GM12878 (cell line): ENCODE data around the gene COX6A2. TPM values are rescaled to one million over a fixed set of nuclear protein-coding genes. Genes with fewer than 3 reads are reported as not detected.

ENCODE experiments used
- ATAC-seq: fragments of 200-7000 bp; cut with Tn5 transposase; 3 replicates; pipeline ENCODE4 v1.9.1; 2020; ENCODE audit warnings: mild to moderate bottlenecking, moderate library complexity
- BruUV-seq: library from RNA; stranded (reverse); fragments of 400-500 nt; replicated peaks from 2 replicates; lab custom pipeline; 2021; lab: Mats Ljungman, UMichigan
- CTCF ChIA-PET: fragments of 300-600 bp; sonication (Branson Sonifier 250); formaldehyde crosslinking; extraction: SDS; loops from one replicate; lab custom pipeline; 2021; ENCODE audit warnings: inconsistent platforms; lab: Yijun Ruan, JAX
- POLR2A ChIA-PET: fragments of 350-600 bp; formaldehyde crosslinking; extraction: SDS; loops from one replicate; lab custom pipeline; 2021; ENCODE audit warnings: inconsistent platforms; lab: Charles Lee
- RAD21 ChIA-PET: fragments of 300-600 bp; sonication (Branson Sonifier 250); formaldehyde crosslinking; loops from one replicate; lab custom pipeline; 2023; ENCODE audit warnings: antibody characterized with exemption; ENCODE audit not compliant: unreplicated experiment; lab: Charles Lee
- SMC1A ChIA-PET: fragments of 300-600 bp; sonication (Branson Sonifier 250); formaldehyde crosslinking; loops from one replicate; lab custom pipeline; 2023; ENCODE audit not compliant: unreplicated experiment, uncharacterized antibody; lab: Charles Lee
- DNase-seq: peaks from one replicate; pipeline ENCODE4 v3.0.0-alpha.2; 2011; ENCODE audit warnings: low read depth, low spot score
- FAIRE-seq: peaks from 3 replicates; lab custom pipeline; 2011; peaks lifted over from hg19 to GRCh38; lab: Jason Lieb, UNC
- H2AFZ ChIP-seq: 2 replicates; pipeline ENCODE4 v1.6.0; 2011; ENCODE audit warnings: low read depth, low read length, control low read depth; ENCODE audit not compliant: control insufficient read depth
- H3K27ac ChIP-seq: 2 replicates; pipeline ENCODE4 v1.5.1; 2011; ENCODE audit warnings: control low read depth; ENCODE audit not compliant: control insufficient read depth, insufficient read depth
- H3K27me3 ChIP-seq, 2 experiments: replicated peaks in 1 of 2; 2 replicates each; pipeline versions ENCODE4 v1.6.0 to v1.6.1; 2011; ENCODE audit warnings: low read length in 1 of 2; ENCODE audit not compliant: control insufficient read depth in 2 of 2, insufficient read depth in 2 of 2
- H3K36me3 ChIP-seq, 2 experiments: 2 replicates each; pipeline ENCODE4 v1.5.1; 2011; ENCODE audit warnings: low read length in 1 of 2; ENCODE audit not compliant: control insufficient read depth in 2 of 2, insufficient read depth in 2 of 2
- H3K4me1 ChIP-seq: 2 replicates; pipeline ENCODE4 v1.6.1; 2011; ENCODE audit warnings: mild to moderate bottlenecking, low read length, moderate library complexity, mixed read lengths; ENCODE audit not compliant: control insufficient read depth, insufficient read depth
- H3K4me2 ChIP-seq: 2 replicates; pipeline ENCODE4 v1.6.0; 2011; ENCODE audit warnings: control low read depth; ENCODE audit not compliant: control insufficient read depth, insufficient read depth
- H3K4me3 ChIP-seq: fragments of 200-600 bp; sonication (generic); 2 replicates; pipeline ENCODE4 v1.5.1; 2016
- H3K79me2 ChIP-seq: 2 replicates; pipeline ENCODE4 v1.6.0; 2011; ENCODE audit warnings: low read length; ENCODE audit not compliant: control insufficient read depth, insufficient read depth
- H3K9ac ChIP-seq: 2 replicates; pipeline ENCODE4 v1.8.0; 2011; ENCODE audit warnings: low read length, control low read depth, mixed read lengths; ENCODE audit not compliant: control insufficient read depth, insufficient read depth
- H3K9me3 ChIP-seq: replicated peaks from 3 replicates; pipeline ENCODE4 v1.5.1; 2011; ENCODE audit warnings: mild to moderate bottlenecking, low read length; ENCODE audit not compliant: control insufficient read depth, insufficient read depth
- H4K20me1 ChIP-seq: 2 replicates; pipeline ENCODE4 v1.6.0; 2011; ENCODE audit not compliant: control insufficient read depth, insufficient read depth
- CHD4 ChIP-seq: fragments of 200-600 bp; sonication (generic); IDR thresholded peaks from 2 replicates; pipeline ENCODE4 v1.6.1; 2016; ENCODE audit warnings: mild to moderate bottlenecking
- EED ChIP-seq: sonication (generic); IDR thresholded peaks from 2 replicates; pipeline ENCODE4 v1.6.1; 2016; ENCODE audit warnings: antibody characterized with exemption, low read depth
- PML ChIP-seq: IDR thresholded peaks from 2 replicates; pipeline ENCODE4 v1.6.1; 2012; ENCODE audit warnings: low read length, inconsistent platforms
- RELB ChIP-seq: fragments of 450-650 bp; IDR thresholded peaks from 2 replicates; pipeline ENCODE4 v1.6.1; 2017; ENCODE audit warnings: low read depth, mild to moderate bottlenecking, moderate library complexity
- SUPT20H ChIP-seq: IDR thresholded peaks from 2 replicates; pipeline ENCODE4 v1.6.1; 2011; ENCODE audit warnings: low read depth, mild to moderate bottlenecking, low read length, moderate library complexity, borderline replicate concordance; ENCODE audit not compliant: control insufficient read depth
- ZBTB33 ChIP-seq: fragments of 450-650 bp; IDR thresholded peaks from 2 replicates; pipeline ENCODE4 v1.6.1; 2017; ENCODE audit warnings: mild to moderate bottlenecking
- WGBS: methylation state at CpG from one replicate; pipeline ENCODE4 v1.1.6; 2016; ENCODE audit warnings: low lambda C conversion rate; ENCODE audit not compliant: insufficient replicate concordance, insufficient coverage; ENCODE audit errors: missing lambda C conversion rate; 5-methylcytosine and 5-hydroxymethylcytosine counted together
- in situ Hi-C: fragments of 300-500 bp; cut with MboI; formaldehyde crosslinking; loops from 9 replicates; pipeline ENCODE4 v1.14.3; 2018; ENCODE audit warnings: mixed read lengths
- intact Hi-C: fragments of 100-400 bp; cut with micrococcal nuclease; formaldehyde crosslinking; loops from one replicate; pipeline ENCODE4 v1.14.2; 2022; ENCODE audit not compliant: unreplicated experiment
- polyA plus RNA-seq, 11 experiments: library from polyadenylated mRNA; depleted of rRNA in 4 of 11; unstranded in 6 of 11; stranded (reverse) in 5 of 11; fragments of >200 nt; fragmentation: Nextera tagmentation in 4 of 11; fragmentation: Illumina TruSeq in 1 of 11; extraction: Ambion mirVana in 4 of 11; extraction: Trizol in 1 of 11; gene quantifications; 1 replicate in 1 of 11; 2 replicates in 10 of 11; pipeline versions ENCODE4 v1.2.1 to v1.2.3, GENCODE V29; 2011 to 2016; ENCODE audit warnings: inconsistent platforms in 2 of 11, missing spikeins in 2 of 11, low read depth in 1 of 11
- total RNA-seq, 4 experiments: library from RNA; depleted of rRNA in 3 of 4; stranded (reverse); fragments of >200 nt in 3 of 4; fragmentation: Illumina TruSeq in 1 of 4; extraction: Trizol in 1 of 4; gene quantifications; 2 replicates each; pipeline versions ENCODE4 v1.2.1 to v1.2.3, GENCODE V29; 2013 to 2021
- TF ChIP-seq, protein P1 (sequence below): fragments of 450-650 bp; IDR thresholded peaks from 2 replicates; pipeline ENCODE4 v1.6.1; 2017; ENCODE audit warnings: mild to moderate bottlenecking, moderate library complexity
- TF ChIP-seq, protein P2 (sequence below): IDR thresholded peaks from 2 replicates; pipeline ENCODE4 v1.6.1; 2011; ENCODE audit warnings: low read depth, low read length, improper control_type of control experiment, borderline replicate concordance
- TF ChIP-seq, protein P3 (sequence below): fragments of 450-650 bp; IDR thresholded peaks from 2 replicates; pipeline ENCODE4 v1.6.1; 2017; ENCODE audit warnings: mild to moderate bottlenecking, moderate library complexity

COX6A2 gene
- total and polyA plus RNA-seq, 10 of the 15 experiments (the other 5 are each of a cell fraction or from before 2014, with no cell fraction given), result not detected

- Histone ChIP-seq H3K27me3 (peaks cover 0 to 9% of the 10 kb centered on the region in 2 experiments; a peak in 3 of 4 replicates), H3K9me3 (no peaks in the 10 kb centered on the region), H3K9ac (no peak overlapping the region), H3K4me3 (no peak overlapping the region), H3K79me2 (no peaks in the 10 kb centered on the region), H2AFZ (no peak overlapping the region), H3K36me3 (no peaks in the 10 kb centered on the region), H4K20me1 (no peaks in the 10 kb centered on the region), H3K4me1 (peaks cover 7% of the 10 kb centered on the region; the same call in 1 of the 2 replicates), H3K4me2 (no peak overlapping the region), H3K27ac (no peak overlapping the region)
- in situ Hi-C loops (no loop called here), intact Hi-C loops (no loop called here)
- ChIA-PET CTCF (interaction anchor here (0.7 to 1.9 kb wide), 2 partner anchors 13 to 556 kb away, joined by 3 to 13 read pairs; no protein-coding TSS in a partner anchor), RAD21 (no interaction called here), POLR2A (no interaction called here), SMC1A (interaction anchor here (1.0 to 1.5 kb wide), 2 partner anchors 14 to 36 kb away, joined by 3 read pairs; no protein-coding TSS in a partner anchor)
- FAIRE-seq (no peak), ATAC-seq (no peak), DNase-seq (no peak)
- 54% methylated on average over 12 of the region's 12 CpGs for WGBS
- no TSS peak for BruUV-seq
- TF ChIP-seq, protein P1, sequence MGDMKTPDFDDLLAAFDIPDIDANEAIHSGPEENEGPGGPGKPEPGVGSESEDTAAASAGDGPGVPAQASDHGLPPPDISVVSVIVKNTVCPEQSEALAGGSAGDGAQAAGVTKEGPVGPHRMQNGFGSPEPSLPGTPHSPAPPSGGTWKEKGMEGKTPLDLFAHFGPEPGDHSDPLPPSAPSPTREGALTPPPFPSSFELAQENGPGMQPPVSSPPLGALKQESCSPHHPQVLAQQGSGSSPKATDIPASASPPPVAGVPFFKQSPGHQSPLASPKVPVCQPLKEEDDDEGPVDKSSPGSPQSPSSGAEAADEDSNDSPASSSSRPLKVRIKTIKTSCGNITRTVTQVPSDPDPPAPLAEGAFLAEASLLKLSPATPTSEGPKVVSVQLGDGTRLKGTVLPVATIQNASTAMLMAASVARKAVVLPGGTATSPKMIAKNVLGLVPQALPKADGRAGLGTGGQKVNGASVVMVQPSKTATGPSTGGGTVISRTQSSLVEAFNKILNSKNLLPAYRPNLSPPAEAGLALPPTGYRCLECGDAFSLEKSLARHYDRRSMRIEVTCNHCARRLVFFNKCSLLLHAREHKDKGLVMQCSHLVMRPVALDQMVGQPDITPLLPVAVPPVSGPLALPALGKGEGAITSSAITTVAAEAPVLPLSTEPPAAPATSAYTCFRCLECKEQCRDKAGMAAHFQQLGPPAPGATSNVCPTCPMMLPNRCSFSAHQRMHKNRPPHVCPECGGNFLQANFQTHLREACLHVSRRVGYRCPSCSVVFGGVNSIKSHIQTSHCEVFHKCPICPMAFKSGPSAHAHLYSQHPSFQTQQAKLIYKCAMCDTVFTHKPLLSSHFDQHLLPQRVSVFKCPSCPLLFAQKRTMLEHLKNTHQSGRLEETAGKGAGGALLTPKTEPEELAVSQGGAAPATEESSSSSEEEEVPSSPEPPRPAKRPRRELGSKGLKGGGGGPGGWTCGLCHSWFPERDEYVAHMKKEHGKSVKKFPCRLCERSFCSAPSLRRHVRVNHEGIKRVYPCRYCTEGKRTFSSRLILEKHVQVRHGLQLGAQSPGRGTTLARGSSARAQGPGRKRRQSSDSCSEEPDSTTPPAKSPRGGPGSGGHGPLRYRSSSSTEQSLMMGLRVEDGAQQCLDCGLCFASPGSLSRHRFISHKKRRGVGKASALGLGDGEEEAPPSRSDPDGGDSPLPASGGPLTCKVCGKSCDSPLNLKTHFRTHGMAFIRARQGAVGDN, result no peak
- TF ChIP-seq ZBTB33 (no peak), EED (no peak), CHD4 (no peak), PML (no peak), RELB (no peak), SUPT20H (no peak)
- TF ChIP-seq, protein P2, sequence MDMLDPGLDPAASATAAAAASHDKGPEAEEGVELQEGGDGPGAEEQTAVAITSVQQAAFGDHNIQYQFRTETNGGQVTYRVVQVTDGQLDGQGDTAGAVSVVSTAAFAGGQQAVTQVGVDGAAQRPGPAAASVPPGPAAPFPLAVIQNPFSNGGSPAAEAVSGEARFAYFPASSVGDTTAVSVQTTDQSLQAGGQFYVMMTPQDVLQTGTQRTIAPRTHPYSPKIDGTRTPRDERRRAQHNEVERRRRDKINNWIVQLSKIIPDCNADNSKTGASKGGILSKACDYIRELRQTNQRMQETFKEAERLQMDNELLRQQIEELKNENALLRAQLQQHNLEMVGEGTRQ, result no peak
- TF ChIP-seq, protein P3, sequence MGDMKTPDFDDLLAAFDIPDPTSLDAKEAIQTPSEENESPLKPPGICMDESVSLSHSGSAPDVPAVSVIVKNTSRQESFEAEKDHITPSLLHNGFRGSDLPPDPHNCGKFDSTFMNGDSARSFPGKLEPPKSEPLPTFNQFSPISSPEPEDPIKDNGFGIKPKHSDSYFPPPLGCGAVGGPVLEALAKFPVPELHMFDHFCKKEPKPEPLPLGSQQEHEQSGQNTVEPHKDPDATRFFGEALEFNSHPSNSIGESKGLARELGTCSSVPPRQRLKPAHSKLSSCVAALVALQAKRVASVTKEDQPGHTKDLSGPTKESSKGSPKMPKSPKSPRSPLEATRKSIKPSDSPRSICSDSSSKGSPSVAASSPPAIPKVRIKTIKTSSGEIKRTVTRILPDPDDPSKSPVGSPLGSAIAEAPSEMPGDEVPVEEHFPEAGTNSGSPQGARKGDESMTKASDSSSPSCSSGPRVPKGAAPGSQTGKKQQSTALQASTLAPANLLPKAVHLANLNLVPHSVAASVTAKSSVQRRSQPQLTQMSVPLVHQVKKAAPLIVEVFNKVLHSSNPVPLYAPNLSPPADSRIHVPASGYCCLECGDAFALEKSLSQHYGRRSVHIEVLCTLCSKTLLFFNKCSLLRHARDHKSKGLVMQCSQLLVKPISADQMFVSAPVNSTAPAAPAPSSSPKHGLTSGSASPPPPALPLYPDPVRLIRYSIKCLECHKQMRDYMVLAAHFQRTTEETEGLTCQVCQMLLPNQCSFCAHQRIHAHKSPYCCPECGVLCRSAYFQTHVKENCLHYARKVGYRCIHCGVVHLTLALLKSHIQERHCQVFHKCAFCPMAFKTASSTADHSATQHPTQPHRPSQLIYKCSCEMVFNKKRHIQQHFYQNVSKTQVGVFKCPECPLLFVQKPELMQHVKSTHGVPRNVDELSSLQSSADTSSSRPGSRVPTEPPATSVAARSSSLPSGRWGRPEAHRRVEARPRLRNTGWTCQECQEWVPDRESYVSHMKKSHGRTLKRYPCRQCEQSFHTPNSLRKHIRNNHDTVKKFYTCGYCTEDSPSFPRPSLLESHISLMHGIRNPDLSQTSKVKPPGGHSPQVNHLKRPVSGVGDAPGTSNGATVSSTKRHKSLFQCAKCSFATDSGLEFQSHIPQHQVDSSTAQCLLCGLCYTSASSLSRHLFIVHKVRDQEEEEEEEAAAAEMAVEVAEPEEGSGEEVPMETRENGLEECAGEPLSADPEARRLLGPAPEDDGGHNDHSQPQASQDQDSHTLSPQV, result no peak
Measured at GRCh38 chr16:31474173-31474714, 46.1 kb upstream of the COX6A2 start.
